Peyer's patch (tissue), 4 donors: ENCODE data around the gene PRSS3. TPM values are rescaled to one million over a fixed set of nuclear protein-coding genes. Genes with fewer than 3 reads are reported as not detected.

Experiments used
- small RNA-seq, 2 donors: library from RNA; depleted of rRNA; stranded (forward); fragments of <200 nt; gene quantifications; one replicate each; pipeline ENCODE3, GENCODE V24; 2016
- total RNA-seq, 4 donors: library from RNA; depleted of rRNA; stranded (reverse); fragments of >200 nt; gene quantifications; one replicate each; pipeline ENCODE4 v1.1.0, GENCODE V29; 2016

Gene PRSS3
- total RNA-seq, 4 donors from 2014 or later: 20.6 to 281 (median 209) TPM

Small RNA genes lying within 50 kb of the gene (small RNA-seq; reads per million reads assigned to genes)
- 0 reads per million in 2 donors for gene RF00019

Other genes starting within 250 kb of the PRSS3 start
- gene UBE2R2, start 21.6 kb downstream of the PRSS3 start, total RNA-seq: 10 to 100 TPM; 29.7 to 39.9 (median 34.8) TPM